ENCODE data around the gene TSPAN9. TPM values are rescaled to one million over a fixed set of nuclear protein-coding genes. Genes with fewer than 3 reads are reported as not detected.

The TSPAN9 gene
- total RNA-seq, 1 experiment from 2014 or later: 13.2 TPM

DNA sequence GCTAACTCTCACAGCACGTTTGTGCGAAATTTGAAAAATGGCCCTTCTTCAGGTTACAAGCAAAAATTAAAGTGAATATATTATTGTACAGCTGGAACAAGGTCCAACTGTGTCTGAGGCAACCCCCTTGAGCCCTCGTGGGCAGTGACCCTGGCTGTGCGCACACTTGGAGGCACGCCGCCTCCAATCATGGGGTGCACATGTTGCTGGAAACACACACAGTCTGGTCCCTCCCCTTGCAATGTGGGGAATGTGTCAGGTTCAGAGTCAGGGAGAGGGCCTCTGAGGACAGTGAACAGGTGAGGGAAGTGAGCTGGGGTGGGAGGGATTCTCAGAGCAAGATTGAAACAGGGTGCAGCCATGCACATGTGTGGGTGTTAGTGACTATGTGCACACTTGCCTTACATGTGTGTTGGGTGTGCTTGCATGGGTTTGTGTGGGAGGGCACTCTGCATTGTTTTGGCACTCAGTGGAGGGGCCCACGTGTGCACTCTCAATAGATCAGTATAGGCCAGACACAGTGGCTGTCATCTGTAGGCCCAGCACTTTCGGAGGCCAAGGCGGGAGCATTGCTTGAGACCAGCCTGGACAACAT lies 9.6 kb downstream of the TSPAN9 start:
- TF ChIP-seq, protein P1, sequence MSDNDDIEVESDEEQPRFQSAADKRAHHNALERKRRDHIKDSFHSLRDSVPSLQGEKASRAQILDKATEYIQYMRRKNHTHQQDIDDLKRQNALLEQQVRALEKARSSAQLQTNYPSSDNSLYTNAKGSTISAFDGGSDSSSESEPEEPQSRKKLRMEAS (IDR thresholded peaks at IDR 0.05): no peak
- TF ChIP-seq, protein P2, sequence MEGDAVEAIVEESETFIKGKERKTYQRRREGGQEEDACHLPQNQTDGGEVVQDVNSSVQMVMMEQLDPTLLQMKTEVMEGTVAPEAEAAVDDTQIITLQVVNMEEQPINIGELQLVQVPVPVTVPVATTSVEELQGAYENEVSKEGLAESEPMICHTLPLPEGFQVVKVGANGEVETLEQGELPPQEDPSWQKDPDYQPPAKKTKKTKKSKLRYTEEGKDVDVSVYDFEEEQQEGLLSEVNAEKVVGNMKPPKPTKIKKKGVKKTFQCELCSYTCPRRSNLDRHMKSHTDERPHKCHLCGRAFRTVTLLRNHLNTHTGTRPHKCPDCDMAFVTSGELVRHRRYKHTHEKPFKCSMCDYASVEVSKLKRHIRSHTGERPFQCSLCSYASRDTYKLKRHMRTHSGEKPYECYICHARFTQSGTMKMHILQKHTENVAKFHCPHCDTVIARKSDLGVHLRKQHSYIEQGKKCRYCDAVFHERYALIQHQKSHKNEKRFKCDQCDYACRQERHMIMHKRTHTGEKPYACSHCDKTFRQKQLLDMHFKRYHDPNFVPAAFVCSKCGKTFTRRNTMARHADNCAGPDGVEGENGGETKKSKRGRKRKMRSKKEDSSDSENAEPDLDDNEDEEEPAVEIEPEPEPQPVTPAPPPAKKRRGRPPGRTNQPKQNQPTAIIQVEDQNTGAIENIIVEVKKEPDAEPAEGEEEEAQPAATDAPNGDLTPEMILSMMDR (IDR thresholded peaks at IDR 0.05 in 2 of 3, conservative IDR thresholded peaks at IDR 0.05 in 1 of 3; ENCODE audit: borderline replicate concordance in 1 of 3, insufficient read depth in 1 of 3, low read depth in 2 of 3, low read length in 2 of 3): no peak
- TF ChIP-seq, protein P3, sequence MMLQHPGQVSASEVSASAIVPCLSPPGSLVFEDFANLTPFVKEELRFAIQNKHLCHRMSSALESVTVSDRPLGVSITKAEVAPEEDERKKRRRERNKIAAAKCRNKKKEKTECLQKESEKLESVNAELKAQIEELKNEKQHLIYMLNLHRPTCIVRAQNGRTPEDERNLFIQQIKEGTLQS (IDR thresholded peaks at IDR 0.05): no peak
- TF ChIP-seq SIN3A (IDR thresholded peaks at IDR 0.05; ENCODE audit: low read depth) (no peak), EZH2 (IDR thresholded peaks at IDR 0.05) (no peak), POLR2AphosphoS5 (IDR thresholded peaks at IDR 0.05; ENCODE audit: low read depth, low read length) (no peak), EZH2phosphoT487 (IDR thresholded peaks at IDR 0.05; ENCODE audit: borderline replicate concordance) (no peak), JUND (IDR thresholded peaks at IDR 0.05) (no peak), EGR1 (IDR thresholded peaks at IDR 0.05; ENCODE audit: low read depth) (no peak), POLR2A (IDR thresholded peaks at IDR 0.05; ENCODE audit: borderline replicate concordance, extremely low read depth, insufficient read depth, insufficient read length) (no peak), TCF7L2 (IDR thresholded peaks at IDR 0.05; ENCODE audit: borderline replicate concordance, extremely low read depth, insufficient read depth, insufficient read length) (no peak), YY1 (IDR thresholded peaks at IDR 0.05; ENCODE audit: extremely low read depth, insufficient replicate concordance, low read depth, low read length) (no peak), CEBPB (IDR thresholded peaks at IDR 0.05; ENCODE audit: low read depth) (no peak), ZNF274 (IDR thresholded peaks at IDR 0.05; ENCODE audit: low read depth, low read length) (no peak), FOSL1 (IDR thresholded peaks at IDR 0.05; ENCODE audit: low read depth) (no peak), ZFX (IDR thresholded peaks at IDR 0.05) (no peak)
- TF ChIP-seq, protein P4, sequence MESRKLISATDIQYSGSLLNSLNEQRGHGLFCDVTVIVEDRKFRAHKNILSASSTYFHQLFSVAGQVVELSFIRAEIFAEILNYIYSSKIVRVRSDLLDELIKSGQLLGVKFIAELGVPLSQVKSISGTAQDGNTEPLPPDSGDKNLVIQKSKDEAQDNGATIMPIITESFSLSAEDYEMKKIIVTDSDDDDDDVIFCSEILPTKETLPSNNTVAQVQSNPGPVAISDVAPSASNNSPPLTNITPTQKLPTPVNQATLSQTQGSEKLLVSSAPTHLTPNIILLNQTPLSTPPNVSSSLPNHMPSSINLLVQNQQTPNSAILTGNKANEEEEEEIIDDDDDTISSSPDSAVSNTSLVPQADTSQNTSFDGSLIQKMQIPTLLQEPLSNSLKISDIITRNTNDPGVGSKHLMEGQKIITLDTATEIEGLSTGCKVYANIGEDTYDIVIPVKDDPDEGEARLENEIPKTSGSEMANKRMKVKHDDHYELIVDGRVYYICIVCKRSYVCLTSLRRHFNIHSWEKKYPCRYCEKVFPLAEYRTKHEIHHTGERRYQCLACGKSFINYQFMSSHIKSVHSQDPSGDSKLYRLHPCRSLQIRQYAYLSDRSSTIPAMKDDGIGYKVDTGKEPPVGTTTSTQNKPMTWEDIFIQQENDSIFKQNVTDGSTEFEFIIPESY (IDR thresholded peaks at IDR 0.05; ENCODE audit: extremely low read depth, insufficient replicate concordance, low read length): no peak
- TF ChIP-seq, protein P5, sequence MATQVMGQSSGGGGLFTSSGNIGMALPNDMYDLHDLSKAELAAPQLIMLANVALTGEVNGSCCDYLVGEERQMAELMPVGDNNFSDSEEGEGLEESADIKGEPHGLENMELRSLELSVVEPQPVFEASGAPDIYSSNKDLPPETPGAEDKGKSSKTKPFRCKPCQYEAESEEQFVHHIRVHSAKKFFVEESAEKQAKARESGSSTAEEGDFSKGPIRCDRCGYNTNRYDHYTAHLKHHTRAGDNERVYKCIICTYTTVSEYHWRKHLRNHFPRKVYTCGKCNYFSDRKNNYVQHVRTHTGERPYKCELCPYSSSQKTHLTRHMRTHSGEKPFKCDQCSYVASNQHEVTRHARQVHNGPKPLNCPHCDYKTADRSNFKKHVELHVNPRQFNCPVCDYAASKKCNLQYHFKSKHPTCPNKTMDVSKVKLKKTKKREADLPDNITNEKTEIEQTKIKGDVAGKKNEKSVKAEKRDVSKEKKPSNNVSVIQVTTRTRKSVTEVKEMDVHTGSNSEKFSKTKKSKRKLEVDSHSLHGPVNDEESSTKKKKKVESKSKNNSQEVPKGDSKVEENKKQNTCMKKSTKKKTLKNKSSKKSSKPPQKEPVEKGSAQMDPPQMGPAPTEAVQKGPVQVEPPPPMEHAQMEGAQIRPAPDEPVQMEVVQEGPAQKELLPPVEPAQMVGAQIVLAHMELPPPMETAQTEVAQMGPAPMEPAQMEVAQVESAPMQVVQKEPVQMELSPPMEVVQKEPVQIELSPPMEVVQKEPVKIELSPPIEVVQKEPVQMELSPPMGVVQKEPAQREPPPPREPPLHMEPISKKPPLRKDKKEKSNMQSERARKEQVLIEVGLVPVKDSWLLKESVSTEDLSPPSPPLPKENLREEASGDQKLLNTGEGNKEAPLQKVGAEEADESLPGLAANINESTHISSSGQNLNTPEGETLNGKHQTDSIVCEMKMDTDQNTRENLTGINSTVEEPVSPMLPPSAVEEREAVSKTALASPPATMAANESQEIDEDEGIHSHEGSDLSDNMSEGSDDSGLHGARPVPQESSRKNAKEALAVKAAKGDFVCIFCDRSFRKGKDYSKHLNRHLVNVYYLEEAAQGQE (IDR thresholded peaks at IDR 0.05; ENCODE audit: low read depth): no peak
- no peaks in the 10 kb centered on the region for H3K27me3 ChIP-seq (ENCODE audit: insufficient read depth, low read length)
- POLR2A ChIA-PET: no interaction called here
- no peak overlapping the region for H3K27ac ChIP-seq (ENCODE audit: low read depth, low read length)
- H3K9me2 ChIP-seq (ENCODE audit: insufficient read depth): no peaks in the 10 kb centered on the region
- H3K36me3 ChIP-seq (ENCODE audit: control insufficient read depth in 1 of 2, insufficient read depth in 2 of 2, low read length in 2 of 2): no peaks in the 10 kb centered on the region
- H2AFZ ChIP-seq (ENCODE audit: low read depth, low read length, poor library complexity, severe bottlenecking): no peak overlapping the region
- H3K9ac ChIP-seq (ENCODE audit: low read length): no peak overlapping the region
- no peaks in the 10 kb centered on the region for H3K9me3 ChIP-seq (ENCODE audit: control insufficient read depth in 1 of 2, insufficient read depth in 1 of 2, low read depth in 1 of 2, low read length in 2 of 2)
- no peaks in the 10 kb centered on the region for H3K79me2 ChIP-seq (ENCODE audit: insufficient read depth, low read length)
- no peak for DNase-seq (ENCODE audit: low read depth, low spot score)
- no peak overlapping the region for H3K4me3 ChIP-seq (replicated peaks in 1 of 2; ENCODE audit: low read depth in 1 of 2, low read length in 2 of 2)
- no peaks in the 10 kb centered on the region for H4K20me1 ChIP-seq (ENCODE audit: insufficient read depth)
- CTCF ChIA-PET: no interaction called here
- BruUV-seq (replicated peaks): no TSS peak
- intact Hi-C loops (cut with micrococcal nuclease): no loop called here
- RAD21 ChIA-PET (ENCODE audit: low non-redundant PET in 1 of 2, low total read pairs in 2 of 2, uncharacterized antibody in 2 of 2, unreplicated experiment in 2 of 2): no interaction called here
- H3K4me2 ChIP-seq (ENCODE audit: low read length): no peak overlapping the region
- ATAC-seq: no peak
- peaks cover 0 to 8% of the 10 kb centered on the region in 2 experiments; a peak in 1 of 4 replicates for H3K4me1 ChIP-seq (ENCODE audit: control insufficient read depth in 1 of 2, insufficient read depth in 2 of 2, low read length in 2 of 2)

Measured in HCT116 (cell line).